Putamen (tissue), 1 donor: ENCODE results near the gene CMTM1.
"Not testable (repeated sequence)": the region's sequence is repeated elsewhere in the genome, so short reads cannot be mapped to it uniquely, and the experiment has no call there.

Experiments used
- DNase-seq: peaks from one replicate; pipeline ENCODE4 v3.0.0-alpha.2; 2016; ENCODE audit warnings: low spot score

The CMTM1 gene

GRCh38 chr16:66591018-66591417 is 24.8 kb downstream of the CMTM1 start:
- DNase-seq: no peak

GRCh38 chr16:66592241-66592640 is 26.0 kb downstream of the CMTM1 start:
- DNase-seq: no peak

GRCh38 chr16:66592814-66593213 is 26.6 kb downstream of the CMTM1 start:
- no peak for DNase-seq

GRCh38 chr16:66594739-66595138 is 28.5 kb downstream of the CMTM1 start:
- no peak for DNase-seq

GRCh38 chr16:66596559-66596958 is 30.3 kb downstream of the CMTM1 start:
- DNase-seq: not testable (repeated sequence)

- no peak for DNase-seq
Measured at GRCh38 chr16:66596986-66597848, 31.0 kb downstream of the CMTM1 start.

- no peak for DNase-seq
Measured at GRCh38 chr16:66598111-66598510, 31.9 kb downstream of the CMTM1 start.

- no peak for DNase-seq
Measured at GRCh38 chr16:66599726-66600125, 33.5 kb downstream of the CMTM1 start.

- DNase-seq: no peak
Measured at GRCh38 chr16:66600477-66600876, 34.2 kb downstream of the CMTM1 start.

- no peak for DNase-seq
Measured at GRCh38 chr16:66601471-66601870, 35.2 kb downstream of the CMTM1 start.

GRCh38 chr16:66603537-66604375 is 37.5 kb downstream of the CMTM1 start:
- no peak for DNase-seq

- DNase-seq: no peak
Measured at GRCh38 chr16:66604376-66605176, 38.3 kb downstream of the CMTM1 start, which contains the start of gene CMTM3. Gene CMTM3 (plus strand): TSS chr16:66604704. CDS start chr16:66604806, 102 bp downstream.

- DNase-seq: no peak
Measured at GRCh38 chr16:66605177-66605978, 39.1 kb downstream of the CMTM1 start.

- DNase-seq: no peak
Measured at GRCh38 chr16:66605979-66606751, 39.9 kb downstream of the CMTM1 start.

GRCh38 chr16:66608241-66609138 is 42.3 kb downstream of the CMTM1 start:
- DNase-seq: peak; percentile 67

- no peak for DNase-seq
Measured at GRCh38 chr16:66609139-66609510, 42.9 kb downstream of the CMTM1 start.

- no peak for DNase-seq
Measured at GRCh38 chr16:66610111-66610820, 44.0 kb downstream of the CMTM1 start.

- not testable (repeated sequence) for DNase-seq
Measured at GRCh38 chr16:66611911-66612310, 45.7 kb downstream of the CMTM1 start.

GRCh38 chr16:66612422-66612821 is 46.2 kb downstream of the CMTM1 start:
- DNase-seq: no peak
